Right atrium auricular region (tissue), 2 donors: ENCODE data around the gene DZIP1. TPM values are rescaled to one million over a fixed set of nuclear protein-coding genes. Genes with fewer than 3 reads are reported as not detected.

ENCODE experiments used
- DNase-seq: peaks from one replicate; pipeline ENCODE4 v3.0.0-alpha.2; 2019; ENCODE audit warnings: low spot score
- H3K27ac ChIP-seq, 2 donors: fragments of 200-600 bp; sonication (generic); 1 replicate in 1 of 2; 2 replicates in 1 of 2; pipeline ENCODE4 v1.5.1; 2016 to 2019
- H3K27me3 ChIP-seq, 2 donors: fragments of 200-600 bp; sonication (generic); one replicate each; pipeline versions ENCODE4 v1.5.1 to v1.6.0; 2017 to 2019
- H3K36me3 ChIP-seq: fragments of 200-600 bp; sonication (generic); one replicate; pipeline ENCODE4 v1.5.1; 2016
- H3K4me1 ChIP-seq, 2 donors: fragments of 200-600 bp; sonication (generic); one replicate each; pipeline versions ENCODE4 v1.5.1 to v1.6.0; 2017 to 2019
- H3K4me3 ChIP-seq, 2 donors: fragments of 200-600 bp; sonication (generic); 1 replicate in 1 of 2; 2 replicates in 1 of 2; pipeline ENCODE4 v1.5.1; 2017 to 2019; ENCODE audit warnings: mild to moderate bottlenecking in 1 of 2, moderate library complexity in 1 of 2
- H3K9me3 ChIP-seq, 2 donors: fragments of 200-600 bp; sonication (generic); one replicate each; pipeline ENCODE4 v1.5.1; 2019
- total RNA-seq, 2 donors: library from RNA; depleted of rRNA; stranded (reverse); fragments of >200 nt; gene quantifications; one replicate each; pipeline ENCODE4 v1.1.0, GENCODE V29; 2016
- TF ChIP-seq, protein P1 (sequence below), 2 donors: fragments of 200-600 bp; sonication (generic); IDR thresholded peaks; one replicate each; pipeline ENCODE4 v1.5.1; 2019; ENCODE audit warnings: antibody characterized with exemption in 2 of 2

The DZIP1 gene
- total RNA-seq, 2 donors from 2014 or later = 3.9 to 4.9 TPM

GRCh38 chr13:95628488-95628887, 16.0 kb downstream of the DZIP1 start:
- peaks cover 6% of the 10 kb centered on the region for H3K36me3 ChIP-seq
- DNase-seq = no peak
- H3K27ac ChIP-seq = no peak overlapping the region
- peaks cover 0 to 8% of the 10 kb centered on the region in 2 donors for H3K9me3 ChIP-seq
- TF ChIP-seq, protein P1, sequence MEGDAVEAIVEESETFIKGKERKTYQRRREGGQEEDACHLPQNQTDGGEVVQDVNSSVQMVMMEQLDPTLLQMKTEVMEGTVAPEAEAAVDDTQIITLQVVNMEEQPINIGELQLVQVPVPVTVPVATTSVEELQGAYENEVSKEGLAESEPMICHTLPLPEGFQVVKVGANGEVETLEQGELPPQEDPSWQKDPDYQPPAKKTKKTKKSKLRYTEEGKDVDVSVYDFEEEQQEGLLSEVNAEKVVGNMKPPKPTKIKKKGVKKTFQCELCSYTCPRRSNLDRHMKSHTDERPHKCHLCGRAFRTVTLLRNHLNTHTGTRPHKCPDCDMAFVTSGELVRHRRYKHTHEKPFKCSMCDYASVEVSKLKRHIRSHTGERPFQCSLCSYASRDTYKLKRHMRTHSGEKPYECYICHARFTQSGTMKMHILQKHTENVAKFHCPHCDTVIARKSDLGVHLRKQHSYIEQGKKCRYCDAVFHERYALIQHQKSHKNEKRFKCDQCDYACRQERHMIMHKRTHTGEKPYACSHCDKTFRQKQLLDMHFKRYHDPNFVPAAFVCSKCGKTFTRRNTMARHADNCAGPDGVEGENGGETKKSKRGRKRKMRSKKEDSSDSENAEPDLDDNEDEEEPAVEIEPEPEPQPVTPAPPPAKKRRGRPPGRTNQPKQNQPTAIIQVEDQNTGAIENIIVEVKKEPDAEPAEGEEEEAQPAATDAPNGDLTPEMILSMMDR (IDR thresholded peaks at IDR 0.05) = no peak
- H3K4me1 ChIP-seq = no peaks in the 10 kb centered on the region
- no peak overlapping the region for H3K4me3 ChIP-seq
- H3K27me3 ChIP-seq = no peaks in the 10 kb centered on the region

DNA sequence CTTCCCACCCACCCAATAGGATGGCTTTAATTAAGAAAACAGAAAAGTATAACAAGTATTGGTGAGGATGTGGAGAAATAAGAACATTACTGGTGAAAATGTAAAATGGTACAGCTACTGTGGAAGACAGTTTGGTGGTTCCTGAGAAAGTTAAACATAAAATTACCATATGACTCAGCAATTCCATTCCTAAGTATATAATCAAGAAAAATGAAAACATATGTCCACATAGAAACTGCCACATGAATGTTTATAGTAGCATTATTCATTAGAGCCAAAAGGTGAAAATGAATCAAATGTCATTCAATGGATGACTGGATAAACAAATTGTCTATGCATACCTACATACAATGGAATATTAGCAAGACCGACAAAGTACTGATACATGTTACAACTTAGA, 16.9 kb downstream of the DZIP1 start:
- TF ChIP-seq, protein P1 (IDR thresholded peaks at IDR 0.05) = no peak
- peaks cover 6% of the 10 kb centered on the region for H3K36me3 ChIP-seq
- H3K4me1 ChIP-seq = no peaks in the 10 kb centered on the region
- H3K4me3 ChIP-seq = no peak overlapping the region
- no peaks in the 10 kb centered on the region for H3K27me3 ChIP-seq
- no peak for DNase-seq
- H3K27ac ChIP-seq = no peak overlapping the region
- peaks cover 0 to 8% of the 10 kb centered on the region in 2 donors for H3K9me3 ChIP-seq

DNA sequence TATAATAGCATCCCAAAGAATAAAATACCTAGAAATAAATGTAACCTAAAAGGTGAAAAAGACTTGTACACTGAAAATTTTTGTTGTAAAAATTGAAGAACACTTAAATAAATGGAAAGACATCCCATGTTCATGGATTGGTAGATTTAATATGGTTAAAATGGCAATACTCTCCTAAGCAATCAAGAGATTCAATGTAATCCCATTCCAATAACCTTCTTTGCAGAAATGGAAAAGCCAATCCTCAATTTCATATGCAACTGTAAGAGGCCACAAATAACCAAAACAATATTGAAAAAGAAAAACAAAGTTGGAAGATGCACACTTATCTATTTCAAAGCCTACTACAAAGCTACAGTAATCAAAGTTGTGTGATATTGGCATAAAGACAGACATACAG, 17.7 kb downstream of the DZIP1 start:
- DNase-seq = no peak
- TF ChIP-seq, protein P1 (IDR thresholded peaks at IDR 0.05) = no peak
- no peak overlapping the region for H3K4me3 ChIP-seq
- peaks cover 0 to 8% of the 10 kb centered on the region in 2 donors for H3K9me3 ChIP-seq
- H3K27me3 ChIP-seq = no peaks in the 10 kb centered on the region
- H3K27ac ChIP-seq = no peak overlapping the region
- H3K36me3 ChIP-seq = peaks cover 6% of the 10 kb centered on the region
- no peaks in the 10 kb centered on the region for H3K4me1 ChIP-seq

GRCh38 chr13:95624020-95624419, 20.5 kb downstream of the DZIP1 start:
- Histone ChIP-seq H3K27me3 (no peaks in the 10 kb centered on the region), H3K27ac (no peak overlapping the region), H3K36me3 (no peaks in the 10 kb centered on the region), H3K9me3 (peaks cover 0 to 8% of the 10 kb centered on the region in 2 donors), H3K4me3 (no peak overlapping the region), H3K4me1 (peaks cover 0 to 5% of the 10 kb centered on the region in 2 donors)
- DNase-seq = no peak
- TF ChIP-seq, protein P1 (IDR thresholded peaks at IDR 0.05) = peak; percentile 37 to 77

GRCh38 chr13:95623141-95623540, 21.4 kb downstream of the DZIP1 start:
- peaks cover 0 to 5% of the 10 kb centered on the region in 2 donors for H3K4me1 ChIP-seq
- H3K27ac ChIP-seq = no peak overlapping the region
- DNase-seq = no peak
- no peaks in the 10 kb centered on the region for H3K36me3 ChIP-seq
- peaks cover 0 to 8% of the 10 kb centered on the region in 2 donors for H3K9me3 ChIP-seq
- H3K4me3 ChIP-seq = no peak overlapping the region
- no peaks in the 10 kb centered on the region for H3K27me3 ChIP-seq
- TF ChIP-seq, protein P1 (IDR thresholded peaks at IDR 0.05) = no peak

DNA sequence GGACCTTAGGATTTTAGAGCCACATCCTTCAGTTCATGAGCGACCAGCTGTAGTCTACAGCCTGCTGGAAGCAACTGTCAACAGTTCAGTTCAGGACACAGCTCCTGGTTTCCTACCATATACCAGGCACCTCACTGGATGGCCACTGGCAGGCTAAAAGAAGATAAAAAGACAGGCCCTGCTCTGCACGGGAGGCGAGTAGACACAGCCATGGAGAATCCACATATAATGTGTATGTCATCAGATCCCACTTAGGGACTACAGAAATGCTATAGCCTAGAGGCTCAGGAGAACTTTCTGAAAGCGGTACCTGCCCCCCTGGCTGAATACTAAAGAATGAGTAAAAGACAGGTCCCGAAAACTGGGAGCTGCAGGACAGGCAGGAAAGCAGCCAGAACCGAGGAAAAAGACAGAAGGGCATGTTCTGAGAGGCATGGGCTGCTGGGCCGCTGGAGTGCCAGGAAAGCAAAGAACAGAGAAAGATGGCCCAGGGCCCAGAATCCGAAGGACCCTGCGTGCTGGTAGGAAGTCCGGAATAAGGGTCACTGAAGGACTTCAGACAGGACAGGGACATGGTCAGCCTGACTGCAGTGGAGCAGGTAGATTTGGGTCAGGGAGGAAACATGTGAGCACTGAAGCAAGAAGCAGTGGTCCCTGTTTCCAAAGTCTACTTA, 23.5 kb downstream of the DZIP1 start:
- Histone ChIP-seq H3K27me3 (no peaks in the 10 kb centered on the region), H3K36me3 (no peaks in the 10 kb centered on the region), H3K9me3 (no peaks in the 10 kb centered on the region), H3K4me3 (no peak overlapping the region), H3K4me1 (peaks cover 0 to 5% of the 10 kb centered on the region in 2 donors), H3K27ac (no peak overlapping the region)
- TF ChIP-seq, protein P1 (IDR thresholded peaks at IDR 0.05) = no peak
- no peak for DNase-seq
